Common myeloid progenitor, CD34-positive (primary cell): ENCODE measurements around the gene TMEM132A.
A peak's percentile ranks its signal among the peaks of the same experiment; 100 is the strongest.

Experiments
- CTCF ChIA-PET: fragments of 350-600 bp; sonication (Branson Sonifier 250); formaldehyde crosslinking; loops from one replicate; lab custom pipeline; 2021; ENCODE audit warnings: antibody characterized with exemption; lab: Charles Lee
- POLR2A ChIA-PET: fragments of 350-600 bp; sonication (Branson Sonifier 250); formaldehyde crosslinking; loops from one replicate; lab custom pipeline; 2021; ENCODE audit warnings: antibody characterized with exemption; lab: Charles Lee
- DNase-seq, 3 donors: peaks; one replicate each; pipeline versions ENCODE4 v3.0.0 to v3.0.0-alpha.2; 2013
- H3K27ac ChIP-seq, 2 experiments: 1 replicate in 1 of 2; 2 replicates in 1 of 2; pipeline ENCODE4 v1.7.0; 2013; ENCODE audit warnings: inconsistent platforms in 2 of 2, low read length in 2 of 2, mild to moderate bottlenecking in 2 of 2, low read depth in 1 of 2, moderate library complexity in 1 of 2; ENCODE audit not compliant: severe bottlenecking in 2 of 2, insufficient read depth in 1 of 2, poor library complexity in 1 of 2
- H3K27me3 ChIP-seq, 5 experiments: replicated peaks in 2 of 5; 1 replicate in 3 of 5; 2 replicates in 2 of 5; pipeline versions ENCODE4 v1.6.1 to v1.7.0; 2013; ENCODE audit warnings: low read length in 4 of 5, mild to moderate bottlenecking in 2 of 5, moderate library complexity in 2 of 5, inconsistent platforms in 1 of 5; ENCODE audit not compliant: insufficient read depth in 5 of 5, control insufficient read depth in 4 of 5
- H3K36me3 ChIP-seq, 4 experiments: 1 replicate in 2 of 4; 2 replicates in 2 of 4; pipeline versions ENCODE4 v1.6.1 to v1.7.0; 2013; ENCODE audit warnings: low read length in 3 of 4, control low read depth in 1 of 4, mild to moderate bottlenecking in 1 of 4; ENCODE audit not compliant: control insufficient read depth in 4 of 4, insufficient read depth in 4 of 4
- H3K4me1 ChIP-seq, 4 experiments: 1 replicate in 3 of 4; 2 replicates in 1 of 4; pipeline versions ENCODE4 v1.6.1 to v1.7.1; 2013; ENCODE audit warnings: low read length in 3 of 4, mild to moderate bottlenecking in 3 of 4, control low read depth in 1 of 4, inconsistent platforms in 1 of 4, moderate library complexity in 1 of 4; ENCODE audit not compliant: control insufficient read depth in 4 of 4, insufficient read depth in 4 of 4; ENCODE audit errors: control extremely low read depth in 1 of 4
- H3K4me3 ChIP-seq, 7 experiments: 1 replicate in 4 of 7; 2 replicates in 3 of 7; pipeline versions ENCODE4 v1.5.1 to v1.7.0; 2013; ENCODE audit warnings: mild to moderate bottlenecking in 7 of 7, low read length in 6 of 7, moderate library complexity in 6 of 7, inconsistent platforms in 2 of 7, low read depth in 2 of 7, control low read depth in 1 of 7; ENCODE audit not compliant: insufficient read depth in 4 of 7, control insufficient read depth in 1 of 7; ENCODE audit errors: extremely low read depth in 1 of 7
- H3K9me3 ChIP-seq, 5 experiments: 1 replicate in 4 of 5; 2 replicates in 1 of 5; pipeline versions ENCODE4 v1.6.1 to v1.7.1; 2013; ENCODE audit warnings: low read length in 4 of 5, mild to moderate bottlenecking in 2 of 5, inconsistent platforms in 1 of 5, low read depth in 1 of 5, moderate library complexity in 1 of 5; ENCODE audit not compliant: control insufficient read depth in 4 of 5, insufficient read depth in 2 of 5; ENCODE audit errors: control extremely low read depth in 1 of 5
- WGBS: methylation state at CpG from one replicate; pipeline ENCODE4 v1.1.5; 2013; ENCODE audit not compliant: insufficient coverage; 5-methylcytosine and 5-hydroxymethylcytosine counted together

The TMEM132A gene

DNA sequence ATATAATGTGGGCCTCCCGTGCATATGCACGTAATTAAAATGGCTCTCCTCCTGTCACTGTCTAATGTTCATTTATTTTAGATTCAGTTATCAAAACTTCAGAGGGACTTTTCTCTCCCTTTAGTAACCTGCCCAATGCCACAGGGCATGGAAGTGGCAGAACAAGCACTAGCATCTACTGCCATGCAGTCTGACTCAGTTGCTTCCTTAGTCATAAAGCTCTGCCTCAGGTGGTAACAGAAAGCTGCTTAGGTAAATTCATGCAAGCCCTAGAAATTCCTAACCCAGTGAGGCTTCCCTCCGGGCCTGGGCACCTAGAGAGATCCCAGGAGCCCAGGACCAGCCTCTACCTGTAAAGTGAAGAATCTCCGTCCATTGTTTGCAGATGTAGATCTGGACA lies 26.8 kb upstream of the TMEM132A start:
- Histone ChIP-seq H3K4me3 (no peak overlapping the region), H3K36me3 (peaks cover 19 to 91% (median 76%) of the 10 kb centered on the region in 4 experiments), H3K27ac (no peak overlapping the region), H3K4me1 (peaks cover 0 to 9% (median 1%) of the 10 kb centered on the region in 4 experiments), H3K27me3 (no peaks in the 10 kb centered on the region), H3K9me3 (no peaks in the 10 kb centered on the region)
- 100% methylated on average over 2 of the region's 4 CpGs for WGBS
- CTCF ChIA-PET = interaction anchor here (0.8 to 10.5 kb wide), 6 partner anchors 8 to 127 kb away, joined by 4 to 138 read pairs (median 8); partner anchors contain the start of gene PRPF19
- DNase-seq = no peak
- POLR2A ChIA-PET = no interaction called here

DNA sequence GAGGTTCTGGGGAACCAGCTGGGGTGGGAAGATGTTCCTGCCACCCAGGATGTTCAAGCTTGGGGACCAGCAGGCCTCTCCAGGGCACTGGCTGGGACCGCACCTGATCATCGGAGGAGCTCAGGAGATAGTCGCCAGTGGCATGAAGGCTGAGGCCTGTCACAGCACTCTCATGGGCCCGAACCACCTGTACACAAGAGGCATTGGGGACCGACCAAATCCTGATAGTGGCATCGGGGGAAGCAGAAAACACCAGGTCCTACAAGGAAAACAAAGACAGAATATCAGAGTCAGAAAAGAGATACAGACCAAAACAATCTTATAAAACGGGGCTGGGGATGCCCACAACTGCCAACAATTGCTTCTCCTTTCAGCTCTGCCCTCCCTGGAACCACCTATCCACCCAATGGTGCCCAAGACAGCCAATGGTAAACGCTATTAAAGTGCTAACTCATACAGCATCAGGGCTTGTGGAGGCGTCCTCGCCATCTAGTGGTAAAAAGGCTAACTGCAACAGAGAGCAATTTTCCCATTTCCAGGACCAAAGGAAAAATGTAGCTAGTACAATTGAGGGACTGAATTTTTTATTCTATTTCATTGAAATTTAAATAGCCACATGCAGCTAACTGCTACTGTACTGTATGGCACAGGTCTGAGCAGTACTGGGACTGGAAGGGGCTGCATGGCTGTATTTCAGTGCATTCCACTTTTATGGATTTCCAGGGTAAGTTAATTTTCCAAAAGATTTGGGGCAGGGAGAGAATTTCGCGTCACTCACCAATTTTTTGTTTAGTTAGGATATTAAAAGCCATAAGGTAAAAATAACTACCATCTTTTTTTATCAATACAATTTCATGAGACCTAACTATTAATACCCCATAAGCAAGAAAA lies 25.0 kb upstream of the TMEM132A start:
- ChIA-PET POLR2A (interaction anchor here (0.6 to 0.7 kb wide), 2 partner anchors 8 to 44 kb away, joined by 3 read pairs; partner anchors contain the start of gene PTGDR2), CTCF (interaction anchor here (0.7 to 10.5 kb wide), 21 partner anchors 8 to 124 kb away, joined by 3 to 138 read pairs (median 5); partner anchors contain the start of genes PTGDR2 and TMEM109)
- peak; percentile 80 to 94 (median 94) for DNase-seq
- peaks cover 0 to 8% (median 4%) of the 10 kb centered on the region in 4 experiments for H3K4me1 ChIP-seq
- 77% methylated on average over 7 of the region's 12 CpGs for WGBS
- H3K36me3 ChIP-seq = peaks cover 21 to 92% (median 80%) of the 10 kb centered on the region in 4 experiments
- H3K27ac ChIP-seq = peak overlapping the region; percentile 25 to 62
- H3K27me3 ChIP-seq = no peaks in the 10 kb centered on the region
- no peaks in the 10 kb centered on the region for H3K9me3 ChIP-seq
- no peak overlapping the region for H3K4me3 ChIP-seq

DNA sequence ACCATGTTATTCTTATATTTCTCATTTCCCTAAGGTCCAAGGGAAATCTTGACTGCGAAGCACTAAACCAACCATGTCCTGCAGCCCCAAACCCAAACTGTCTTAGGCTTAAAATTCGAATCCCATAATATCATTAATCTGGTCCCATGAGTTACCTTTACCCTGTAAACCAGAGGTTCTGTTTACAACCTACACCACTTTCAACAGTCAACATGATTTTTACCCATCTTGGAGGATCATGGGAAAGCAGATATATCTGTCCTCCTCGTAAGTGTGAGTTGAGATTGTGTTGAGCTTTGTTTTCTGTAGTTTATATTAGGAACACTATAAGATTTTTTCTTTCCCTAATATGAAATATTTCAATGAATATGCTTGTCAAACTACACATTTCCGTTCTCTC lies 24.3 kb upstream of the TMEM132A start:
- 73% methylated on average over 2 of the region's 4 CpGs for WGBS
- Histone ChIP-seq H3K4me1 (peaks cover 4 to 15% (median 11%) of the 10 kb centered on the region in 4 experiments), H3K27me3 (no peaks in the 10 kb centered on the region), H3K9me3 (no peaks in the 10 kb centered on the region), H3K27ac (no peak overlapping the region), H3K4me3 (no peak overlapping the region), H3K36me3 (peaks cover 18 to 87% (median 73%) of the 10 kb centered on the region in 4 experiments)
- POLR2A ChIA-PET = no interaction called here
- DNase-seq = no peak
- CTCF ChIA-PET = interaction anchor here (1.2 to 10.5 kb wide), 14 partner anchors 8 to 124 kb away, joined by 3 to 138 read pairs (median 6); partner anchors contain the start of gene TMEM109

DNA sequence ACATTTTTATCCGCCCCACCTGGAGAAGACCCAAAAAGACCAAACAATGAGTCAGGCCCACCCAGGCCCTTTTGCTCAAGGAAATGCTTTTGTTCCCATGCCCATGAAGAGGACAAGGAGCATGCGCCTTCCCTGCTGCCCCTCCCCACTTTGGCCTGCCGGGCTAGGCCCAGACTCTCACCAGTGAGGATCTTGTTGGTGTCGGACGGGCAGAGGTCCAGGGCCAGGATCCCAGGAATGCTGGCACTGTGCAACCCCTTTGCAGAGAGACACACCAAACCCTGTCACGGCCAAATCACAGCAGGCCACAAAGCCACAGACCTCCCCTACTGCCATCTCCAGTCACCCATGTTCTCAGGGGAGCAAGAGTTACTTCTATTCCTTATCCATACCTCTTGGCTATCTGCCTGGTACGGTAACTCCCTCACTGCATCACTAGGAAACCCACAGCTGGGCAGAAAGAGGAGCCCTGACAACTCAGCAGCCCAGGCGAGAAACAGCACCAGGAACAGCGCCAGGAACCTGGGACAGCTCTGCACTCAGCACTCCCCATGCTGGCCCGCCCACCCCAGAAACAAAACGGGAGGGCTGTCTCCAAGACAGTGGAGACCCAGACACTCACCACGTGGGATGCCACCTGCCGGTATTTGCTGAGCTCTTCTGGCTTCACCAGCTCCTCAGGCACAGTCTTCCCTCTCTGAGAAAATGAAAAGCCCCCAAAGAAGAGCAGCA lies 23.4 kb upstream of the TMEM132A start:
- peaks cover 16 to 82% (median 65%) of the 10 kb centered on the region in 4 experiments for H3K36me3 ChIP-seq
- WGBS = over 99% methylated on average over 12 of the region's 13 CpGs
- no peak overlapping the region for H3K4me3 ChIP-seq
- CTCF ChIA-PET = interaction anchor here (1.0 to 10.5 kb wide), 11 partner anchors 10 to 122 kb away, joined by 3 to 138 read pairs (median 5); partner anchors contain the start of genes PTGDR2 and TMEM109
- H3K4me1 ChIP-seq = peaks cover 13 to 24% (median 19%) of the 10 kb centered on the region in 4 experiments
- DNase-seq = no peak
- H3K9me3 ChIP-seq = no peaks in the 10 kb centered on the region
- POLR2A ChIA-PET = no interaction called here
- H3K27ac ChIP-seq = no peak overlapping the region
- H3K27me3 ChIP-seq = no peaks in the 10 kb centered on the region

DNA sequence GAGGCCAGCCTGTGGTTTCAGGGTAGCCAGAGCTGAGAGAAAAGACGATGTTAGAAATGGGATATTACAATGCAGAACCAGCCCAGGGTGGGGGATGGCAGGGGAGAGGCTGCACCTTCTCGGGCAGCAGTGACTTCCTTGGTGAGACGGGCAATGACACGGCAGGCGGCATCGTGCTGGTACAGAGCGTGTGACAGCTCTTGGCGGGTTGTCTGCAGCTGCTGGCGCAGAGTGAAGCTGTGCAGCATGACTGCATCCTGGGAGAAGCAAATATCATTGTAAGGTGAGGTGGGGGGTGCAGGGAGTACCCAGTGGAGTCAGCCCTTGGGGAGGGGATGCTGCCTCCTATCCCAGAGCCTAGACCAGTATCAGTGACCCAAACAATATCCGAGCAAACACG lies 21.6 kb upstream of the TMEM132A start:
- H3K4me3 ChIP-seq = no peak overlapping the region
- ChIA-PET CTCF (interaction anchor here (1.0 to 10.5 kb wide), 7 partner anchors 11 to 139 kb away, joined by 3 to 138 read pairs (median 6); partner anchors contain the start of gene TMEM109), POLR2A (interaction anchor here (1.5 kb wide), 1 partner anchor 72 kb away, joined by 3 read pairs; no protein-coding TSS in a partner anchor)
- H3K4me1 ChIP-seq = peaks cover 13 to 31% (median 29%) of the 10 kb centered on the region in 4 experiments
- 97% methylated on average over 9 of the region's 11 CpGs for WGBS
- no peaks in the 10 kb centered on the region for H3K9me3 ChIP-seq
- H3K27me3 ChIP-seq = no peaks in the 10 kb centered on the region
- DNase-seq = no peak
- H3K27ac ChIP-seq = no peak overlapping the region
- peaks cover 10 to 66% (median 54%) of the 10 kb centered on the region in 4 experiments for H3K36me3 ChIP-seq

DNA sequence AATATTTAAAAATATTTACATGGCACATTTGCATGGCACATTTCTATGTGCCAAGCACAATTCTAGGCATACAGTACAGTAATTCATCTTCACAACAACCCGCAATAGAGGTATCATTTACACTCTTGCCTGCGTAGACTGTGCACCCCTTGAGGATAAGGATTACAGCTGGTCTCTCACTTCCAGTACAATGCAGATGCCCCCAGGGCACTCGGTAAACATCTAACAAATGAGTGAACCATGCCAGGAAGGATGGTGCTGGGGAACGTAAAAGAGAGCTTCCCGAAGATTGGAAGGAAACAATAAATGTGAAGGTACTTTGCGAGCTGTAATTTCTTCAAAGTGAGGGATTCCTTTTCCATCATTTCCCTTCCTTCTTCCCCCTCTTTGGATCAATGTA lies 19.2 kb upstream of the TMEM132A start:
- Histone ChIP-seq H3K27me3 (no peaks in the 10 kb centered on the region), H3K27ac (peak overlapping the region; percentile 76 to 89), H3K4me1 (peaks cover 13 to 30% (median 25%) of the 10 kb centered on the region in 4 experiments), H3K9me3 (no peaks in the 10 kb centered on the region), H3K4me3 (peak overlapping the region in 6 of 7 experiments; percentile 75 to 92 (median 88)), H3K36me3 (peaks cover 7 to 42% (median 36%) of the 10 kb centered on the region in 4 experiments)
- ChIA-PET POLR2A (no interaction called here), CTCF (interaction anchor here (0.9 to 10.5 kb wide), 10 partner anchors 8 to 129 kb away, joined by 3 to 138 read pairs (median 5); partner anchors contain the start of gene TMEM109)
- 72% methylated on average over 2 of the region's 6 CpGs for WGBS
- DNase-seq = no peak
